ENCODE results near the gene PHOX2B.

Gene PHOX2B

DNA sequence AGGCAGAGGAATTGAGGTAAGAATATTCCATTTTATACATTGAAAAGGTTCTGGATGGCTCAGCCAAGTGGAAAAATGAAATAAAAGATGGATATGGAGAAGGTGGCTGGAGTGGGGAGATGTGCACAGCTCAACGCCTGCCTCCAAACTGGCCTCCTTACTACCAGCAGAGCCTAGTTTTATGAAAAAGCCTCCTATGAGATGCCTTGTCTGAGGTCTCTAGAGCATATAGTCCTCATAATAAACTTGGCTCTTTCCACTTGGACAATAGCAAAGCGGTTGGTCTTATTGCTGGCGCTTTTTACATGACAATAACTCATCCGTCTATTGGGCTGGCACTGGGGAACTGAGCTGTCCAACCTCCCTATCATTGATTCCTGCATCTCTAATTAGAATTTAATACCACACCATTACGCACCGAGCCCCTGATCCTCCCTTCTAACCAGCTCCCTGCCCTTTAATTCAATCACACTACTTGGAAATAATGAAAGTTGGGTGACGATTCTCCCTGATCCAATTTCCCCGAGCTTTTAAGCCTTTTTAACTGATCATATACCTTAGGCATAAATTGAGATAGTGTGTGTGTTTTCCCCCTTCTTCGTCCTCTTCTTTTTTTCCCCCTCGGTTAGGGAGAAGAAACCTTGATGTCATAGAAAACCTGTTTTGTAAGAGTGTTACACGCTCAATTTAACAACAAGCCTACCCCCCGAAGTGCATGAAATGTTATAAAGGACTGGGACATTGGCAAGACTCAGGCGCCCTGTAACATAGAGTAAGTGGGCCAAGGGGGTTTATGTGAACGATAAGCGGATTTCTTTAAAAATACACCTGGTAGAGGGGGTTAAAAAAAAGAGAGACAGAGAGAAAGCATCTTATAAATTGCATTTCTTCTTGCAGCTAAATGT lies at the start of gene PHOX2B:
Gene PHOX2B, minus strand, starts transcription at position 155 of the 905 bp plus-strand sequence. Its CDS starts 115 bp downstream, at position 40.
- DNase-seq, result no peak

DNA sequence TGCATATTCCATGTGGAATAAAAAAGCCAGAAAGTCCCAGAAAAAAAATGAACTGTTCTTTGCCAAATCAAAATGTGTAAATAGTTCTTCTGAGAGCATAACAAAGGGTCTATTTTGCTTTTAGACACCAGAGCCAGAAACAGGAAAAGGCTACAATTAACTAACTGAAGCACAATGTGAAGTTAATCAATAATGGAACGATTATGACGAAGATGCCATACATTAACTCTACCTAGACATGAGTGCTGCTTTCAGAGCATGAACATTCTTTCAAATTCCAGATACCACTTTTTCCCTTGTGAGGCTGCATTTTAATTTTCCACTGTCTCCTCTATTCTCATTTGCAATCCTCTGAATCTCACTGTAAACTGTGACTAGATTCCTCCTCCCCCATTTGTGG lies 48.7 kb upstream of the PHOX2B start:
- no peak for DNase-seq

GRCh38 chr4:41796545-41797210 lies 48.2 kb upstream of the PHOX2B start:
- no peak for DNase-seq

GRCh38 chr4:41795796-41796385 lies 47.4 kb upstream of the PHOX2B start:
- DNase-seq, result no peak

GRCh38 chr4:41792166-41792565 lies 43.6 kb upstream of the PHOX2B start:
- no peak for DNase-seq

GRCh38 chr4:41791557-41791956 lies 43.0 kb upstream of the PHOX2B start:
- no peak for DNase-seq

DNA sequence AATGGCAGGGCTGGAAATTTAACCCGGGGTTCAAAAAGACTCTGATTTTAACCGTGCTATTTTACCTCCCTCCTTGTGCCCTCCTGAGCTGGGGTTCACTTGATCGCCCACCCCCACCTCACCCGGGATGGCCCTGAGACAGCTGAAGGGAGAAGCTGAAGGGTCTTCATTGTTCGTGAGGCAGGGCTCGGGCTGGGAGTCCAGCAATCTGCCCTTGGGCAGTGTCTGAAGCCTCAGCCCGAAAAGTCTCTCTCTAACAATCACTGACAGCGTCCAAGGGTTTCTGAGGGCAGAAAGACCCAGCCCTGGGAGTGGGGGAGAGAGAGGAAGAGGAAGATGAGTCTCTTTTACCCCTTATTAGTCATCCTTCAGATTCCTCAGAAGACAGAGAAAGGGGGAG lies 39.4 kb upstream of the PHOX2B start:
- no peak for DNase-seq

- no peak for DNase-seq
These were observed 37.1 kb upstream of the PHOX2B start for GRCh38 chr4:41785665-41786064.

DNA sequence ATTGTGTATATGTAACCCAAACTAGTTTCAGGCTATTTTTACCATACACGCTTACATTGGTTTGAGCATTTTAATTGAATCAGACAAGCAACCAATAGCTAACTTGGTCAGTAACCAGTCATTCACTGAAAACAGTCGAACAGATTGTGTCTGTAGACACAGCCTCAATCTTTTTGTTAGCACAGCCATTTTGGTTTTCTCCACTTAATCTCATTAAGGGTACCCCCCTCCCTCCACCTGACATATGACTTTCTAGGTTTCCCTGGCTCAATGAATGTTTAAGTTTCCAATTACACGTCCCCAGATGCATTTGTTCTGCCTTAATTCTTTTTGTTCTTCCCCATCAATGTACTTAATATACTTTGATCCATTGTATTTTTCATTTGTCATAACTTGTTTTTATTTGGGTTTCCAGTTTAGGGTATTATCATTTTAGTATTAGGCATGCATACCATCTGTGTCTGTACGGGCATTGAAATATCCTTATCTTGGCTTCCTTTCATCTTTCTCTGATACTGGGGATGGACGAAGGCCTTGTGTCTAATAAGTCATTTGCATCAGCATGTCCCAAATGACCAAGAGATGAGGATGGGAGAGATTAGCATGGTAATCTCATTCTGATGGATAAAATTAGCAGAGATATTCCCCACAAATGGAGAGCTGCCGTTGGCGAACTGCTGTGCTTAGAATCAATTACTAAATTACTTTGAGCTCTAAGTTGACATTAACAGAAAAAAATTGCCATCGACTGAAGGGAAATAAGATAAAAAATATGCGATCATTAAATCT lies 35.9 kb upstream of the PHOX2B start:
- DNase-seq, result no peak

DNA sequence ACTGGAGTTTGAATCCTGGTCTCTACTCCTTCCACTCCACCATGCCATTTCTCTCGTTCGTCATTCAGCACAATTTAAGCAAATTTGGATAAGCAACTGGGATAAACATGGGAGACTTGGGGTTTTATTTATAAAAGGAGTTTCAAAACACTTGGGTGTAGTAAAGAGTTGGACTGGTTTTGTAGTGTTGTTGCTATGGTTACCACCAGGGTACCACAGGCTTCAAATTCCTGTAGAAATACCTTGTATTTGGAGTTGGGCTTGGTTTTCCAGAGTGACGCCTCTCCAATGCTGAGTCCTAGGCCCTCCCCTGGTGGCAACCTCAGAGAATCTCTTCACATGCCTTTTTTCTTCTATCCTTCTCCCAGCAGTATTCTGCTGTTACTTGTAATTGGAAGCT lies 27.9 kb upstream of the PHOX2B start:
- DNase-seq, result no peak

- no peak for DNase-seq
These were observed 15.2 kb upstream of the PHOX2B start for GRCh38 chr4:41763729-41764128.

GRCh38 chr4:41758884-41759283 lies 10.4 kb upstream of the PHOX2B start:
- no peak for DNase-seq

GRCh38 chr4:41757521-41758156 lies 9.1 kb upstream of the PHOX2B start:
- no peak for DNase-seq

DNA sequence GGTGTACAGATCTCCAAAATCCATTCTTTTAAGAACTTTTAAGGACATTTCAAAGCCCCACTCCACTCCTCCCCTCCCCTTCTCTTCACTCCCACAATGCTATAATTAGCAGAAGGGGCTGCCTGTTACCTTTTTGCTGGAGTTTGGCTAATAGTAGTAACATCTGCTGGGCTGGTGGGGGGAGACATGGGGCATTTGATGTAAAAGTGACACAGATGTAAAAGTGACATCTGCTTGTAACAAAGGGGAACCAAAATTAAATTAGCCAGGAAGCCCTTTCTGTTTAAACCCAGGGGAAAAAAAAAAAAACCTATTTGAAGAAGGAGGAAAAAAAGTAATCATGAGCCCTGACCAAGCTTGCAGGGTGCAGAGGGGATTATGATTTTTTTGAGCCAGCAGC lies 5.4 kb upstream of the PHOX2B start:
- no peak for DNase-seq

GRCh38 chr4:41752081-41752836 lies 3.7 kb upstream of the PHOX2B start:
- no peak for DNase-seq

DNA sequence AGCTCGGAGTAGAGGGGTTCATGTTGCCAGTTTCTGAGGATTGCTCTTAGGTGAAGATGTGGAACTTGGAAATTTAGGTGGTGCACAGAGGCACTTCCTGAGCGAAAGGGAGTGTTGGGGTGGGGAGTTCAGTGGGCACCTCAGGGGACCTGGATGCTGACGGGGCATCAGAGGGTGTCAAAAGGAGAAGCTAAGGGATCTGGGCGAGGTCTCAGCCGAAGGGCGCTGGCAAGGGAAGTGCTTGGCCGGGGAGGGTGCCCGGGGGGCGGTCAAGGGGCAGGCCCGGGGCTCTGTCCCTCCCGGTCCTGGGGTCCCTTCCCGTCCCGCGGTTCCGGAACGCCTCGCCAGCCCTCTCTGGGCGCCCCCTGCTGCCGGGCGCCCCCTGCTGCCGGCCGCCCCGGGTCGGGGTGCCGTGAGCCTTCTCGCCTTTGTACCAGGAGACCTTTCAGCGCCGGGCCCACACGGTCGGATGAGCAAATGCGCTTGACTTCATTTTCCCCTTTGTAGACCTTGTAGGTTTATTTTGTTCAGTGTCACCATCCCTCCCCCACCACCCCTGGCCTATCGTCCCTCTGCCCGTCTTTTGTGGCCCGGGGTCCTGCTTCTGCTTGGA lies 3.0 kb upstream of the PHOX2B start:
- no peak for DNase-seq

- DNase-seq, result no peak
These were observed 2.3 kb upstream of the PHOX2B start for GRCh38 chr4:41750626-41751448.

- DNase-seq, result no peak
These were observed 1.6 kb upstream of the PHOX2B start for GRCh38 chr4:41750121-41750625.

GRCh38 chr4:41749631-41750039 lies 1.1 kb upstream of the PHOX2B start:
- DNase-seq, result no peak

GRCh38 chr4:41748074-41748570 lies 403 bp downstream of the PHOX2B start:
- no peak for DNase-seq
